ENCODE measurements around the gene TNFRSF1A. TPM values are rescaled to one million over a fixed set of nuclear protein-coding genes. Genes with fewer than 3 reads are reported as not detected.

TNFRSF1A gene
- total RNA-seq, 1 experiment from 2014 or later, result 59.9 TPM

- no peak overlapping the region for H2BK15ac ChIP-seq (ENCODE audit: low read depth, low read length)
- WGBS (ENCODE audit: extremely low coverage, insufficient read length, low lambda C conversion rate), result no CpG with 5 or more reads among the region's 9 CpGs
- H4K5ac ChIP-seq (ENCODE audit: insufficient read length, low read depth, low read length), result no peak overlapping the region
- H3K23me2 ChIP-seq (ENCODE audit: insufficient read length, low read depth, low read length, poor library complexity, severe bottlenecking), result peaks cover 28% of the 10 kb centered on the region
- Mint-ChIP-seq H3K27ac (no peak overlapping the region), H3K4me1 (peaks cover 33 to 38% of the 10 kb centered on the region in 2 experiments), H3K9me3 (no peaks in the 10 kb centered on the region), H3K36me3 (ENCODE audit: insufficient read depth in 1 of 3, low read depth in 3 of 3) (peaks cover 0 to 6% (median 4%) of the 10 kb centered on the region in 3 experiments; a peak in 5 of 7 replicates), H3K27me3 (ENCODE audit: low read depth) (no peaks in the 10 kb centered on the region; the same call in 1 of the 2 replicates), H3K4me3 (no peak overlapping the region)
- no peak overlapping the region for H2BK5ac ChIP-seq (ENCODE audit: insufficient read length, low read length)
- H3K79me1 ChIP-seq (ENCODE audit: insufficient read depth, low read depth, low read length, poor library complexity, severe bottlenecking), result no peaks in the 10 kb centered on the region
- no peak overlapping the region for H3K56ac ChIP-seq (ENCODE audit: insufficient read length, low read depth, low read length)
- no peak overlapping the region for H2BK12ac ChIP-seq (ENCODE audit: insufficient read length, low read depth, low read length)
- H3K4ac ChIP-seq (ENCODE audit: low read depth, low read length), result no peak overlapping the region
- no peaks in the 10 kb centered on the region for H4K20me1 ChIP-seq (ENCODE audit: control insufficient read depth, insufficient read depth, insufficient read length)
- no peak for DNase-seq
- H4K91ac ChIP-seq (ENCODE audit: insufficient read length, low read depth, low read length), result no peak overlapping the region
- TF ChIP-seq, protein P1, sequence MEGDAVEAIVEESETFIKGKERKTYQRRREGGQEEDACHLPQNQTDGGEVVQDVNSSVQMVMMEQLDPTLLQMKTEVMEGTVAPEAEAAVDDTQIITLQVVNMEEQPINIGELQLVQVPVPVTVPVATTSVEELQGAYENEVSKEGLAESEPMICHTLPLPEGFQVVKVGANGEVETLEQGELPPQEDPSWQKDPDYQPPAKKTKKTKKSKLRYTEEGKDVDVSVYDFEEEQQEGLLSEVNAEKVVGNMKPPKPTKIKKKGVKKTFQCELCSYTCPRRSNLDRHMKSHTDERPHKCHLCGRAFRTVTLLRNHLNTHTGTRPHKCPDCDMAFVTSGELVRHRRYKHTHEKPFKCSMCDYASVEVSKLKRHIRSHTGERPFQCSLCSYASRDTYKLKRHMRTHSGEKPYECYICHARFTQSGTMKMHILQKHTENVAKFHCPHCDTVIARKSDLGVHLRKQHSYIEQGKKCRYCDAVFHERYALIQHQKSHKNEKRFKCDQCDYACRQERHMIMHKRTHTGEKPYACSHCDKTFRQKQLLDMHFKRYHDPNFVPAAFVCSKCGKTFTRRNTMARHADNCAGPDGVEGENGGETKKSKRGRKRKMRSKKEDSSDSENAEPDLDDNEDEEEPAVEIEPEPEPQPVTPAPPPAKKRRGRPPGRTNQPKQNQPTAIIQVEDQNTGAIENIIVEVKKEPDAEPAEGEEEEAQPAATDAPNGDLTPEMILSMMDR (conservative IDR thresholded peaks at IDR 0.05), result no peak
- peaks cover 31% of the 10 kb centered on the region for H3K4me1 ChIP-seq (ENCODE audit: insufficient read depth, low read length)
- no peak overlapping the region for H3K23ac ChIP-seq (ENCODE audit: insufficient read length, low read depth, low read length)
- peaks cover 31% of the 10 kb centered on the region; the same call in 1 of the 2 replicates for H3K79me2 ChIP-seq (ENCODE audit: insufficient read depth, low read length)
- no peak overlapping the region for H3K27ac ChIP-seq (ENCODE audit: insufficient read length, low read depth, low read length)
- no peak overlapping the region; the same call in 1 of the 2 replicates for H3K14ac ChIP-seq (ENCODE audit: insufficient read depth, low read length)
- no peak overlapping the region for H2BK20ac ChIP-seq (ENCODE audit: low read depth, low read length, poor library complexity, severe bottlenecking)
- no peaks in the 10 kb centered on the region for H3K27me3 ChIP-seq (ENCODE audit: insufficient read depth, low read length)
- H2BK120ac ChIP-seq (ENCODE audit: low read depth, low read length, poor library complexity, severe bottlenecking), result no peak overlapping the region
- no peaks in the 10 kb centered on the region for H3K9me3 ChIP-seq (ENCODE audit: control insufficient read depth, low read depth, low read length)
- H2AK5ac ChIP-seq (ENCODE audit: insufficient read length, low read length), result no peak overlapping the region
- H3T11ph ChIP-seq (ENCODE audit: low read length), result no peak overlapping the region
- H3K9ac ChIP-seq (ENCODE audit: extremely low read depth, insufficient read length, low read length), result peak overlapping the region; percentile 15
- peak overlapping the region; percentile 97 for H3K4me2 ChIP-seq (ENCODE audit: insufficient read depth, insufficient read length, low read length)
- no peak overlapping the region for H4K8ac ChIP-seq (replicated peaks; ENCODE audit: insufficient read length, low read depth, low read length)
- H2AFZ ChIP-seq (ENCODE audit: low read length), result no peak overlapping the region
- no peak overlapping the region for H3K18ac ChIP-seq (ENCODE audit: insufficient read length, low read depth, low read length)
Measured at GRCh38 chr12:6340032-6340638, 1.7 kb downstream of the TNFRSF1A start.

All from H9 (cell line).